GDM1 (cell line): ENCODE data around the gene UNC5C.
A peak's percentile ranks its signal among the peaks of the same experiment; 100 is the strongest.
"Not testable (repeated sequence)": the region's sequence is repeated elsewhere in the genome, so short reads cannot be mapped to it uniquely, and the experiment has no call there.

ENCODE experiments used
- DNase-seq: peaks from one replicate; lab custom pipeline; 2025; lab: John Stamatoyannopoulos, UW

Gene UNC5C

DNA sequence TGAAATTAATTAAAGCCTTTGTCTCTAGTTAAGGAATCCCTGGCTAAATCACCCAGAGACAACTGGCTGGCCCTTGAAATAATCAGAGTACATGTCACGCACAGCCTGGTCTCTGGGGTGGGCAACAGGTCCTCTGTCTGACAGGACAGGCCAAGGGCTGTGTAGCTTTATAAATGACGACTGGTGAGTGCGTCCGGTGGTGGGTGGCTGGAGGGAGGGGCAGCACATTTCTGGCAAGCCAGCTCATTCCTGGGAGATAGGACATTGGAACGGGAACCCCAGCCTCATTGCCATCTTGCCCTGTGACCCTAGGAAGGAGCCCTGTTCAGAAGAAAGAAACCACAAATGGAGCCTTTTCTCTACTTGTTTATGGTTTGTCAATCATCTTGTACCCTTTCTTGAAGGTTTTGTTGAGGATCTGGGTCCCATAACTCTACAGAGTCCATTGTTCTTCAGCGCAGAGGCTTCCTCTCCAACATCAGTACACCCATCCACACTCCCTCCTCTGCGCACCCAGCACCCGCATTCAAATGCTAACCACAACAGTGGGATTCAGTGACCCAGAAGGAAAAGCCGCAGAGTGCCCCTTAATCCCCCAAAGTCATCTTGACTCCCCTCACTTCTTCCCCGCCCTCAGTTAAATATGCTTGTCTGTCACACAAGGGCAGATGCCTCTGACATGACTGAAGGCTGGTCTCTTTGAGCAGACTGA lies 368.1 kb downstream of the UNC5C start:
- no peak for DNase-seq

DNA sequence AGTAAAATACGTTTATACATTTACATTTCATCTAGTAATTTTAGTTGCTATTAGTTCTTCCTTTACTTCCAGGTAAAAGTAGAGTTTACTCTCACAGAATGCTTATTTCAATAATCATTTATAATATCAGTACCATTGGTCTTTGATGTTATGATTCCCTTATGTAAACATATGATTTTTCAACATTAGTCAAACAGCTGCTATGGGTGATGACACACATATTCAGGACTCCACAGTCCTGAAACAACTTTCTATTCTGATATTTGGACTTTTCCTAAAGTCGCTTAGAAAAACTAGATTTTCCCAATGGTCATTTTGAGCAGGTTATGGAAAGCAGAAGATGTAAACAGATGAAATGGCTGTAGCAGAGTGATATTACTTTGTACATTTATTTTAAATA lies 369.8 kb downstream of the UNC5C start:
- DNase-seq: no peak

- DNase-seq: not testable (repeated sequence)
These were observed 377.4 kb downstream of the UNC5C start for GRCh38 chr4:95171377-95171776.

DNA sequence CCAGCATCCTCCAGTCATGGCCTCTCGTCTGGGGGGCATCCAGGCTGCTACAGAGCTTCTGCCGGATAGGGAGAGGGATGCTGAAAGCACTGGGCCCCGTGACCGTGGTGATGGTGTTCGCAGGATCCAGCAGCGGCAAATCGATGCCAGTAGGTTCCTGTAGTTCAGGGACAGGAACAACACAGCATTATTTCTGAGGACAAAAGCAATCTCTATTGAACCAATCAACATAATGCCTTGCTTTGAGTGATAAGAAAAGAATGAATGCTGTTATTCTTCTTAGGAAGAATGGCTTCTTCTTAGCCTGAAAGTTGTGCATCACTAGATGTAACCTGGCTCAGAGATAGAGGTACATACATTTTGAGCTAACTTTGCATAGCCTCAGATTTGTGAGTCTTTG lies 378.6 kb downstream of the UNC5C start:
- no peak for DNase-seq

- no peak for DNase-seq
These were observed 381.0 kb downstream of the UNC5C start for GRCh38 chr4:95167805-95168204.

- DNase-seq: peak; percentile 10
These were observed 382.7 kb downstream of the UNC5C start for GRCh38 chr4:95165926-95166524.

DNA sequence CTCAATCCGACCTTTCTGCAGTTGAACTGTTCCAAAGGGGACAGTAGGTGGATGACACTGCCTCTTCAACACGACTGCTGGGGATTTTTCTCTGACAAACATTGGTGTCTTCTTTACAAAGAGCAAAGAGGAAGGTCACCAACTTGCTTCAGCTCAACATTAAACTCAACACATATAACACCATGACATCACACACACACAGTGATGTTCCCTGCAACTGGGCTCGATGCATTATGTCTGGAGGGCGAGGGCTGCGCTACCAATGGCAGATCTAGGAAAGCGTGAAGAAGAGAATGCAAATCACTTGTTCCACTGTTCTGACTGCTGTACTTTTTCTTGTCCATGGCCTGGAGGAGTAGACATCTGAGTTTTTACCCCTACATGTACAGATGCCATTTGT lies 385.9 kb downstream of the UNC5C start:
- no peak for DNase-seq

DNA sequence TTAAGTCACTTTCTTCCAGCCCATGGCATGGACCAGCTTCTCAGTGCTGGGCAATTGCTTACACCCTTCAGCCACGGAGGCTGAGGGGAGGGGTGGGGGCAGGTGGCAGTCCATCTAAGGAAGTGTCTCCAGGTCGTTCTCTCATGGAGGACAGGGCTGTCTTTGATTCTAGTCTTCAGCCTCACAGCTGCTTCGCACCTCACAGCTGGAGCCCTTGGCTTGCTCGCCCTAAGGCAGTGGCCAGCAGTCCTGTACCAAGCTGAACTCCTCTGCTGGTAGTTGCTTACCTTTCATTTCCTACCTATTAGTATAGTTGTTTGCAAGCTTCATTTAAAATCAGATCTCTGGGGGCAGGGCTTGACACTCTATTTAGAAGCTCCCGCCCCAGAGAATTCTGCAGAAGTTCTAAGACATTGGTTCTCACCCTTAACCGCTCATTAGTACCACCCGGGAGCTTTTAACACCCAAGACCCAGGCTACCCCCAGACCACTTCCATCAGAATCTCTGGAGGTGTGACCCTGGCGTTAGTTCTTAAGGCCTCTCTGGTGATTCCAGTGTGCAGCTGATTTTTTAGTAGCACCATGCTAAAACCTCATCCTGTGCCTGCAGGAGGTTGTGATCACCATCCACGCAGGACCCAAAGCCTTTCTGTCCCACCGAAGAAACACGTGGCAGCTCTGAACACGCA lies 386.8 kb downstream of the UNC5C start:
- DNase-seq: no peak

DNA sequence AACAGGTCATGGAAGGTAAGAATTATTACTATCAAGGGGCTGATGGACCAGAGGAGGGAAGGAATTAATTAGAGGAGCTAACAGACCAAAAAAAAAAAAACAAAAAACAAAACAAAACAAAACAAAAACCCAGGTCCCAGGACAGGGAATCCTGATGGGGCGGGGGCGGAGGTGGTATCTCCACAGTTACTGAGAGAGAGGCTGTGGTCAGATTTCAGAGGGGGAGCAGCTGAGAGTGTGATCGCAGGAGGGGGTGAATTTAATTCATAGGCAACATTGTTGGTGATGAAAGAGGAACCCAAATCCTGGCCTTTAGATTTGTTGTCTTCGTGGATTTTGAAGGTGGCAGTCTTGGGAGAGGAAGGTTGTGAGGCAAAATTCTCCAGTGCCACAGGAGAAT lies 389.4 kb downstream of the UNC5C start:
- DNase-seq: no peak

GRCh38 chr4:95158626-95159025 lies 390.1 kb downstream of the UNC5C start:
- no peak for DNase-seq

GRCh38 chr4:95158045-95158444 lies 390.7 kb downstream of the UNC5C start:
- no peak for DNase-seq

DNA sequence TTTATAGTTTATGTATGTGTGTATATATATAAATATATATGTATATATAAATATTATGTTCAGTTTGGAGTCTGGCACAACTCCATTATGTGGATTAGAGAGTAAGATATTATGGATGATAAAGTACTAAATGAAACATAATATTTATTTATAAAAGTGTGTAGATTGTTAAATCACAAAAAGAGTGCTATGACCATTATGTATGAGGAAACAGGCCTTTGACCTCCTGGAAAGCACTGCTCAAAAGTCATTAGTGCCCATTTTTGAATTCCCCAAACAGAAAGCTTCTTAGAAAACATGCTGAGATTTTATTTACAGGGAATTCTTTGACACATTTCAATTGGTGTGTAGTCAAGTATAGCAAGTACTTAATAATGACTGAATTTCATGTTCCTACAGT lies 391.2 kb downstream of the UNC5C start:
- no peak for DNase-seq

GRCh38 chr4:95156452-95156765 lies 392.4 kb downstream of the UNC5C start:
- DNase-seq: no peak

- DNase-seq: no peak
These were observed 392.9 kb downstream of the UNC5C start for GRCh38 chr4:95155759-95156451.

DNA sequence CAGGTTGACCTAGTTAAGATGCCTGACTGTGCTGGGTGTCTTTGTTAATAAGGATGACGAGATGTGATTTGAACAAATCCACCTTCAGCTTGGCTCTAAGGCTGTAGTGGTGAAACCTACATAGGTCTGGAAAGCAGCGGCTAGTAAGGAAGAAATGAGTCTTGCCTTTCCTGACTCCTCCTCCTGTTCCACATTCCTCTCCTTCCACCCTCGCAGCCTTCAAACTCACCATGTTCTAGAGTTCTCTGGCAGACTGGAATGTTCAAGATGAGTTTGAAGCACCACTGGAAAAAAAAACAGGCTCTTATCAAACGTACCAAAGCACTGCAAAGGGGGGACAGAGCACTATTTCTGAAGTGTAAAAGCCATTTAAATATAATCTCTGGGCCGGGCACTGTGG lies 395.6 kb downstream of the UNC5C start:
- DNase-seq: no peak

- no peak for DNase-seq
These were observed 397.5 kb downstream of the UNC5C start for GRCh38 chr4:95151255-95151654.

DNA sequence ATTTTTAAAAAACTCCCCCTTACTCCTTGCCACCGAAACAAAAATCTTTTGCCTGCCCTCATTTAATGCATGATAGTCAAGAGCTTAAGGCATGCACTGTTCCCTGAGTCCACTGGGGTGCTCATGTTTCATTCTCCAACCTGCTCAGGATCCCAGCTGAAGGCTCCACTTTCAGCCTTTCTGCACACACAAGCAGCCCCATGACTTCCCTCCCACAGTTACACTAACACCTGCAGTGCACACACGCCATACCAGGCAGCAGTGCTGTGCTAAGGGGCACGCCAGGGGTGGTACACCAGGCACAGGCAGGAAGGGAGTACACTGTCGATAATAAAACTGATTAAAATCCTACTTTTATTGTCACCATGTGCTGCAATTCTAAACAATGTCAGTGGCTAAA lies 405.8 kb downstream of the UNC5C start:
- no peak for DNase-seq

DNA sequence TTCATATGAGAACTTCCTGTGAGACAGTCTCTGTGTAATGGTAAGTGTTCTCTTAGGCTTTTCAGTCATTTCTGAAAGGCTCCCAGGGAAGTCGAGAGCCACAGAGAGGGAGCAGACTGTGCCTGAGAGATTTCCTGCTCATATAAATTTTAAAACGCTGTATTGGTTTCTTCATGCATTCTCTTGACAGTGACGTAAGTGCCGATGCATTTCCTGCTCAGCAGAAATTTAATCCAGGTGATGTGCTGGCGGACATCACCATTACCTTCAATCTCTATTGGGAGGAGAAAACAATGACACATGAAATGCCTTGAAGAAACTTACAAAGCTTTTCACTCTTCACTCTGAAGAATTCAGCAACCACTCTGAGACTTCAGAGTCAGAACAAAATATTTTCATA lies 407.4 kb downstream of the UNC5C start:
- no peak for DNase-seq

DNA sequence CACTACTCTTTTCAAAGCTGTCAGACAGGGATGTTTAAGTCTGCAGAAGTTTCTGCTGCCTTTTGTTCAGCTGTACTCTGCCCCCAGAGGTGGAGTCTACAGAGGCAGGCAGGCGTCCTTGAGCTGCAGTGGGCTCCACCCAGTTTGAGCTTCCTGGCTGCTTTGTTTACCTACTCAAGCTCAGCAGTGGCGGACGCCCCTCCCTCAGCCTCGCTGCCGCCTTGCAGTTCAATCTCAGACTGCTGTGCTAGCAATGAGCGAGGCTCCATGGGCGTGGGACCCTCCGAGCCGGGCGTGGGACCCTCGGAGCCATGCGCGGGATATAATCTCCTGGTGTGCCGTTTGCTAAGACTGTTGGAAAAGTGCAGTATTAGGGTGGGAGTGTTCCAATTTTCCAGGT lies 409.3 kb downstream of the UNC5C start:
- DNase-seq: not testable (repeated sequence)

DNA sequence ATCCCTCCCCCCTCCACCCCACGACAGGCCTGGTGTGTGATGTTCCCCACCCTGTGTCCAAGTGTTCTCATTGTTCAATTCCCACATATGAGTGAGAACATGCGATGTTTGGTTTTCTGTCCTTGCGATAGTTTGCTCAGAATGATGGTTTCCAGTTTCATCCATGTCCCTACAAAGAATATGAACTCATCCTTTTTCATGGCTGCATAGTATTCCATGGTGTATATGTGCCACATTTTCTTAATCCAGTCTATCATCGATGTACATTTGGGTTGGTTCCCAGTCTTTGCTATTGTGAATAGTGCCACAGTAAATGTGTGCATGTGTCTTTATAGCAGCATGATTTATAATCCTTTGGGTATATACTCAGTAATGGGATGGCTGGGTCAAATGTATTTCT lies 414.8 kb downstream of the UNC5C start:
- not testable (repeated sequence) for DNase-seq

GRCh38 chr4:95129821-95130311 lies 418.9 kb downstream of the UNC5C start:
- no peak for DNase-seq

GRCh38 chr4:95129031-95129430 lies 419.7 kb downstream of the UNC5C start:
- DNase-seq: no peak
